Measurements from ENCODE around the gene KBTBD13. TPM values are rescaled to one million over a fixed set of nuclear protein-coding genes. Genes with fewer than 3 reads are reported as not detected.
"Not testable (repeated sequence)": the region's sequence is repeated elsewhere in the genome, so short reads cannot be mapped to it uniquely, and the experiment has no call there.

Gene KBTBD13
- total RNA-seq (2014; rRNA removed; shearing (Covaris generic)), result not detected in 2 replicates
- not detected in 2 replicates for polyA plus RNA-seq (2015; cell fraction: cytosol; rRNA removed)
- polyA plus RNA-seq (2015; cell fraction: nucleus; rRNA removed), result not detected in 2 replicates

DNA sequence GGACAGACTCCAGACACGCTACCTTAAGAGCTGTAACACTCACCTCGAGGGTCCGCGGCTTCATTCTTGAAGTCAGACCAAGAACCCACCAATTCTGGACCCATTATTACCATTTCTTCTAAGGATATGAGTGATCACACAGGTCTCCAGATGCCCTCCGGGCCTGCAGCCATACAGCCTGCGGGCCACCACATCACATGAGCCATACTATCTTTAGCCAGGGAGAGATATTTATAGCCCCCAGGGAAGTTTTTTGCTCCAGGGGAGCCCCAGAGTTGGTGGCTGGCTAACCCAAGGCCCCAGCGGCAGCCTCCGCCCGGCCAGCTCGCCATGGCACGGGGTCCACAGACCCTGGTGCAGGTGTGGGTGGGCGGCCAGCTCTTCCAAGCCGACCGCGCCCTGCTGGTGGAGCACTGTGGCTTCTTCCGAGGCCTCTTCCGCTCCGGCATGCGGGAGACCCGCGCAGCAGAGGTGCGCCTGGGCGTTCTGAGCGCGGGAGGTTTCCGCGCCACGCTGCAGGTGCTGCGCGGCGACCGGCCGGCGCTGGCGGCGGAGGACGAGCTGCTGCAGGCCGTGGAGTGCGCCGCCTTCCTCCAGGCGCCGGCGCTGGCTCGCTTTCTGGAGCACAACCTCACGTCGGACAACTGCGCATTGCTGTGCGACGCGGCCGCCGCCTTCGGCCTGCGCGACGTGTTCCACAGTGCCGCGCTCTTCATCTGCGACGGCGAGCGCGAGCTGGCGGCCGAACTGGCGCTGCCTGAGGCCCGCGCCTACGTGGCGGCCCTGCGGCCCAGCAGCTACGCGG lies at the start of gene KBTBD13:
KBTBD13 (plus strand) TSS at position 261 of the 805 bp plus-strand sequence; CDS start at position 331, 70 bp downstream.
- in situ Hi-C loops (cut with HindIII; ENCODE audit: low pct_unique_long_range_greater_than_20kb, low sequenced_read_pairs), result no loop called here
- no peak for DNase-seq (ENCODE audit: low read depth, low spot score)

DNA sequence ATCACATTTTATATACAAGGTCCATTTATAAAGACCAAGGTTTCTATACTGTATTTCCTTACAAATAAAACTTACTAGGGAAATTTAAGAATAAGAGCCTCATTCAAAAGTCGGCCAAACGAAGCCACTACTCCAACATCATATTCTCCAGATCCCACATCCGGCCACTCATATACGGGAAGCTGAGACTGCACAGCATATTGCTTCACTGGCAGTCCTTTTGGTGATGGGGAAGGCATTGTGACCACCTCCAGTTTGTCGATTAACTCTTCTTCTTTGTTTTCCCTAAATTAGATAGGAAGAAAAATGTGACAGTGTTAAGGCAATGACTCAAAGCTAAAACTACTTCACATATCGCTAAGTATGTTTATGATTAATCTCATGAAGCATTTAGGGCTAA lies 49.8 kb upstream of the KBTBD13 start:
- in situ Hi-C loops (cut with HindIII; ENCODE audit: low pct_unique_long_range_greater_than_20kb, low sequenced_read_pairs), result no loop called here
- peak; percentile 38 for DNase-seq (ENCODE audit: low read depth, low spot score)

DNA sequence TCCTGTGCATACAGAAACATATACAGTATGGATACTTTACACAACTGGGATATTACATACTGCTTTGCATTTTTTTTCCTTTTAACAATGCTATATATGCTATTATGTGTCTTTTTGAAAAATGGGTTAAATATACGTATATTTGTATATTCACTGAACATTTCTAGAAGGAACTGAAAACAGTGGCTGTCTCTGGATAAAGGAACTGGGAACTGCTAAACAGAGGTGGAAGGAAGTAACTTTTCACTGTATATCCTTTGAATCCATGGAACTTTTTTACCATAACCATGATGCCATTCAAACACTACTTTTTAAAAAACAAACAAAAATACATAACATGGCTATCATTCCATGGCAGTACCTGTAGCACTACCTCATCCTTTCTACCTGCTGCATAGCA lies 49.0 kb upstream of the KBTBD13 start:
- DNase-seq (ENCODE audit: low read depth, low spot score), result no peak
- in situ Hi-C loops (cut with HindIII; ENCODE audit: low pct_unique_long_range_greater_than_20kb, low sequenced_read_pairs), result no loop called here

DNA sequence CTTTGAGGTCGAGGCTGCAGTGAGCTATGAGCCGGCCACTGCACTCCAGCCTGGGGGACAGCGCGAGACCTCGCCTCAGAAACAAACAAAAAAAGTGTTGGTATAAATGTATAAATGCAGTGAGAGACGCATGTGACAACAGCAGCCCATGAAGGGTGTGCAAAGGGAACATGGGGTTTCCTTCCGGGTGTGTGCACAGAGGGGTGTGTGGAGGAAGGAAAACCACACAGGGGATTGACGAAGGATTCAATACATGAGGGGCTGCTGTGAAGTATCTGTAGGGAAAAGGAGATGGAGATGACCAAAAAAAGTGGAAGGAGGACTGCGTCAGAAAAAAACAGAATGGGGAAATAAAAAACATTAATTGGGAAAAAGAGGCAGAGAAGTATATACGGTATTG lies 48.2 kb upstream of the KBTBD13 start:
- in situ Hi-C loops (cut with HindIII; ENCODE audit: low pct_unique_long_range_greater_than_20kb, low sequenced_read_pairs), result no loop called here
- no peak for DNase-seq (ENCODE audit: low read depth, low spot score)

DNA sequence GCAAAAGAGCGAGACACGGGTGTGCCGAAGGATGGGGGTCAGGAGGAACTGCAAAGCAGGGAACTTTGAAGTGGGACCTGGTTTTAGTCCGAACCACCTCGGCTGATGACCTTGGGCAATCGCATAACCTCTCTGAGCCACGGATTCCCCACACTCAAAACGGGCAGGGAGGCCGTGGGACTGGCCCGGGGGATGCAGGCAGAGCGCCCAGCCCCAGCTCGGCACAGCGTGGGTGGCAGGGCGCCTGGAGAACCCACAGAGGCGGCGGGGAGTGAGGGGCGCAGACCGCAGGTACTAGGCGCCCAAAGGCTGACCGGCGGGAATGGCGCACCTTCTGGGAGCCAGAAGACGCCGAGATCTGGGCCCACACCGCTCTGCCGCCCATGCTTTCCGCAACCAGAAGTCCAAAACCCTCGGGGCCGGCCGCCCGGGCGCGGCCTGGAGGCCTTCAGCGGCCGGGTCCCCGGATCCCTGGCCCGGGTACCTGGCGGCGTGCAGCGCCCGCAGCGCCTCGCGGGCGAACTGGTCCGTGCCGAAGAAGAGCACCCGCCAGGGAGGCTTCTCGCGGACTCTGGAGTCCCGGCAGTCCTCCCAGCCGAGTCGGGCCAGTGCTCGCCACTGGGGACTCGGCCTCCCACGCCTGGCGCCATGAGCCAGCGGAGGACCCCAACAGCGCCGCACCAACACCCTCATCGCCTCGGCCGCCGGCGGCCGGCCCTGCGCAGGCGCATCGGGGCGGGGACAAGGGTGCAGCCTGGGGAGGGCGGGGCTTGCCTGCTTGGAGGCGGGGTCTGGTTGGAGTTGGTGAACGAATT lies 47.4 kb upstream of the KBTBD13 start, which contains the start of gene MTFMT:
MTFMT (minus strand) TSS at position 719 of the 815 bp plus-strand sequence; CDS start at position 693, 26 bp downstream.
- peak; percentile 79 for DNase-seq (ENCODE audit: low read depth, low spot score)
- in situ Hi-C loops (cut with HindIII; ENCODE audit: low pct_unique_long_range_greater_than_20kb, low sequenced_read_pairs), result no loop called here

DNA sequence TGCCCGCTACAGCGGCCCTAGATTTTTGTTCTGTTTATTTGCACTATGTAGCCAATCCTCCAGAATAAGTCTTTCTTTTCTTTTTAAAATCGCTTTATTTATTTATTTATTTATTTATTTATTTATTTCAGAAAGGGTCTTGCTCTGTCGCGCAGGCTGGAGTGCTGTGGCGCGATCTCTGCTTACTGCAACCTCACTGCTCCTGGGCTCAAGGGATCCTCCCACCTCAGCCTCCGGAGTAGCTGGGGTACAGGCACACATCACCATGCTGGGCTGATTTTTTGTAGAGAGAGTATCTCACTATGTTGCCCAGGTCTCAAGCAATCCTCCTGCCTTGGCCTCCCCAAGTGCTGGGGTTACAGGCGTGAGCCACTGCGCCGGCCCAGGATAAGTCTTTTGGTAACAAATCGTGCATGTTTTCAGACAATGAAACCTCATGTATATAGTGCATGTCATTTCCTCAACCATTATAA lies 46.8 kb upstream of the KBTBD13 start:
- DNase-seq (ENCODE audit: low read depth, low spot score), result no peak
- in situ Hi-C loops (cut with HindIII; ENCODE audit: low pct_unique_long_range_greater_than_20kb, low sequenced_read_pairs), result no loop called here

DNA sequence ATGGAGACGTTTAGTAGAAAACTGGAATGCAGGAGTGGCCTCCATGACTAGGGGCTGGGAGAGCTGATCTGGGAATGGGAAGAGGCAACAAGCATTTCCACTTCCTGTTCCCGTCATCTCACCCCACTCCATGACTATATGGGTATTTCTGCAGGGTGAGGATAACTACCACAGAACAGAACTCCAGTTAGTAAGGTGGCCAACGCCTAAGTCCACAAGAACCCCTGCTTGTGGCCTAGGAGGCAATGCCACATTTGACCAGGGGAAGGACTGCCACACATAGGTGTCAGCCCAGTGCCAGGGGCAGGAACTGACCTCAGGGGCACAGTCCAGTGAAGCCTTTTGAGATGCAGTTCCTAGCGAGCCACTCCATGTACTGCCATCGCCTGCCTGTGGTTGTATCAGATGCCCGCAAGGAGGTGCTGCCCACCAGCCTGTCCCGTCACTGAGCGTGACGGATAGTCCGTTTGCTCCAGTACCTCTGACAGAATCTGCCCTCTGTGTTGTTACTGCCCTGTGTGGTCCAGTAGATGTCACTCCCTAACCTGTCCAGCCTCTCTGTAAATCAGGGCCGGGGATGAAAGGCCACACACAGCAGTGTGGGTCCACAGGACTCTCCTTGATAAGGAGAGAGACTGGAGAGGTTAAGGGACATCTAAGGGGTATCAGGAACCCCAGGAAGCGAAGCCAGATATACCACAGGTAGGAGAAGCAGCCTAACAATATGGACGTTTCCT lies 43.6 kb upstream of the KBTBD13 start:
- peak; percentile 92 for DNase-seq (ENCODE audit: low read depth, low spot score)
- in situ Hi-C loops (cut with HindIII; ENCODE audit: low pct_unique_long_range_greater_than_20kb, low sequenced_read_pairs), result no loop called here

DNA sequence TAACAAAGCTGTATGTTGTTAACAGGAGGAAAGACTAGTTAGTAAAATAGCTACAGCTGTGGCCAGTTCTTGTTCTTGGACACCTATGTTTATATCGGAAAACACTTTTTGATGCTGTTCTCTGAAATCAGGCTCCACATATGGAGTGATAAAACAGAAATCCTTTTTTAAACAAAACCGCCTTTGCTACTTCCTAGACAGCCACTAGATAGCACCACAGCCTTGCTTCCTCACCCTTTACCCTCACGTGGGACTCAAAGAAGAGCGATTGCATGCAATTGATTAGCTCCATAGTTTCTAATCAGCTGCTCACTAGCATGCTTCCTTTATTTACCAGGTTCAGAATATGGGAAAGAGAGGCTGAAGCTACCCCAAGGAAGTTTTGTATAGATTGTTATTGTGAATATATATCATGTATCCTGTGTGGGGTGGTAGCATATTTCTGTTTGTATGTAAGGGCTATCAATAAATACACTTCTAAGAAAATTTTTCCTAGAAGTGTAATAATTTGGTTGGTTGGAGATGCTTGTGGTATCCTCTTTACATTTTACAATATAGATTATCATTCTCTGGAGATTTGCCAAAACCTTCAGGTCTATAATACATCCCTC lies 42.8 kb upstream of the KBTBD13 start:
- in situ Hi-C loops (cut with HindIII; ENCODE audit: low pct_unique_long_range_greater_than_20kb, low sequenced_read_pairs), result no loop called here
- DNase-seq (ENCODE audit: low read depth, low spot score), result peak; percentile 66

DNA sequence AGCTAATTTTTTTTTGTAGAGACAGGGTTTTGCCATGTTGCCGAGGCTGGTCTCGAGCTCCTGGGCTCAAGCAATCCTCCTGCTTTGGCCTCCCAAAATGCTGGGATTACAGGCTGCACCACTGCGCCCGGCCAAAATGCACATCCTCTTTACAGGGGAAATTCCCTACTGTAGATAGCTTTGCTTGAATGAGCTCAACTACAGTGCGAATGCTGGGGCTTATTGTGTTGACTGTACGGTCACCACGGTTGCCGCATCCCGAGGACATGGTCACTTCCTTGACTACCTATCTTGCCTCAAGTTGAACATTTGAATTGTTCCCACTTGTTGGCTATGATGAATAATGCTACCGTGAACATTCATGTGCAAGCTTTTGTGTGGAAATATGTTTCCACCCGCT lies 41.8 kb upstream of the KBTBD13 start:
- in situ Hi-C loops (cut with HindIII; ENCODE audit: low pct_unique_long_range_greater_than_20kb, low sequenced_read_pairs), result no loop called here
- DNase-seq (ENCODE audit: low read depth, low spot score), result no peak

DNA sequence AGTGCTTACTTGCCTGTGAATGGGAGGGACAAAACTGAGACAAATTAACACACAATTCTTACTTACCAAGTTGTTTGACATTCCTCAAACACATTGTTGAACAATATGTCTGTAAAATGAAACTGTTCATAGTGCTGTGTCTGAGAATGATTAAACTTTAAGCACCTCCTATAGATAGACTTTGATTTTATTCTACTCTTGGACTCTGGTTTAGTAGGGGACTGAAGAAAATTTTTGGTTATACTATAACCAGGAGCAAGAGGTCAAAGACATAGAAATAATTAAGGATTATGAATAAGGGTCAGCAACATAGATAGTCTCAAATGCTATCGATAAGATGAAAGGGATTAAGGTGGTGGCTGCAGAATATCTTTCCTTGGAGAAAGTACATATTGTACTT lies 39.2 kb upstream of the KBTBD13 start:
- in situ Hi-C loops (cut with HindIII; ENCODE audit: low pct_unique_long_range_greater_than_20kb, low sequenced_read_pairs), result no loop called here
- no peak for DNase-seq (ENCODE audit: low read depth, low spot score)

DNA sequence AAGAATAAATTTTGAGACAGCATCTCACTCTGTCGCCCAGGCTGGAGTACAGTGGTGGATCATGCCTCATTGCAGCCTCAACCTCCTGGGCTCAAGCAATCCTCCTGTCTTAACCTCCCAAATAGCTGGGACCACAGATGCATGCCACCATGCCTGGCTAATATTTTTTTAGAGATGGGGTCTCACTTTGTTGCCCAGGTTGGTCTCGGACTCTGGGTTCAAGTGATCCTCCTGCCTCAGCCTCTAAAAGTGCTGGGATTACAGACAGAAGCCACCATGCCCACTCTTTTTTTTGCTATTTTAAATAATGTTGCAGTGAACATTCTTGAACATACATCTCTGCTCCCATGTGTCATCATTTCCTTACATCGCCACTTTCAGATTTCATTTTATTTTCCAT lies 38.1 kb upstream of the KBTBD13 start:
- no peak for DNase-seq (ENCODE audit: low read depth, low spot score)
- in situ Hi-C loops (cut with HindIII; ENCODE audit: low pct_unique_long_range_greater_than_20kb, low sequenced_read_pairs), result no loop called here

DNA sequence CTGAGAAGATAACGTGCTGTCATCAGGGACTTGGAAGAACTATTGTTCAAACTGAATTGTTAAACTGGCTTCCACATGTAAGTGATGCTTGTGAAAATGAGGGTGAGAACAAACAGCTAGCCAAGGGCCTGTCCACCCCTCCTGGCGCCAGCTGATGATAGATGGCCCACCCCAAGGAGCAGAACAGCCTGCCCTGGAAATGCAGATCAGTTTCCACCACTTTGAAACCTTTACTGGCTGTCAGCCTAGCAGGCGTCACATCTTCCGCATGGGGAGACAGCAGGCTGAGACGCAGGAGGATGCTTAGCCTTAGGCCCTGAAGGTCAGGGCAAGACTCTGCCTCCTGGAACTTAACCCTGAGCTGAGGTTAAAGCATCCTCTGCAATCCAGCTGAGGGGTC lies 37.7 kb upstream of the KBTBD13 start:
- in situ Hi-C loops (cut with HindIII; ENCODE audit: low pct_unique_long_range_greater_than_20kb, low sequenced_read_pairs), result no loop called here
- DNase-seq (ENCODE audit: low read depth, low spot score), result no peak

DNA sequence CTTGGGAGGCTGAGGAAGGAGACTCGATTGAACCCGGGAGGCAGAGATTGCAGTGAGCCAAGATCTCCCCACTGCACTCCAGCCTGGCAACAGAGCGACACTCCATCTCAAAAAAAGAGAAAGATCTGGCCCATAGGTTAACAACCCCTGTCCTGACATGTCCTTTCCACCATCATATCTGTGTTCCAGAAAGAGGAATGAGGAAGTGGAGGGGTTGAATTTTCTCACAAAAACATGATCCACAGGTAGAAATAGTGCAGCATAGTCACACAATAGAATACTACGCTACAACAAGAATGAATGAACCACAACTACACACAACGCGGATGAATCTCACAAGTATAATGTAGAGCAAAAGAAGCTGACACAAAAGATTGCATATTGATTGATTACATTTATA lies 36.1 kb upstream of the KBTBD13 start:
- in situ Hi-C loops (cut with HindIII; ENCODE audit: low pct_unique_long_range_greater_than_20kb, low sequenced_read_pairs), result no loop called here
- DNase-seq (ENCODE audit: low read depth, low spot score), result no peak

DNA sequence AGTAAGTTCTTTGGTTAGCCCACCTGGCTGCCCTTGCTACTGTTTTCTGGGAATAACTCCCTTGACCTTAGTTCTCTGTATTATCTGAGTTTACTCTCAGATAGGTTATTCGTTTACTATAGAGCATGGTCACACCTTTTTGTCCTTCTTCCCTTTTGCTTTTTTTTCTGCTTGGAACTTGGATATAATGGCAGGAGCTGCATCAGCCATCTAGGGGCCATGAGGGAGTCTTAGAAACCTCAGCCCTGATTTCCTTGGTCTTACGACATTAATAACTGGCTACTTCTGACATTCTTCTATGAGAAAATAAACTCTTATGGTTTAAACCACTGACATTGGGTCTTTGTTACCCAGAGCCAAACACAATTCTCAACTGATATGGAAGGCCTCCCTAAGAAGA lies 34.8 kb upstream of the KBTBD13 start:
- in situ Hi-C loops (cut with HindIII; ENCODE audit: low pct_unique_long_range_greater_than_20kb, low sequenced_read_pairs), result no loop called here
- no peak for DNase-seq (ENCODE audit: low read depth, low spot score)

DNA sequence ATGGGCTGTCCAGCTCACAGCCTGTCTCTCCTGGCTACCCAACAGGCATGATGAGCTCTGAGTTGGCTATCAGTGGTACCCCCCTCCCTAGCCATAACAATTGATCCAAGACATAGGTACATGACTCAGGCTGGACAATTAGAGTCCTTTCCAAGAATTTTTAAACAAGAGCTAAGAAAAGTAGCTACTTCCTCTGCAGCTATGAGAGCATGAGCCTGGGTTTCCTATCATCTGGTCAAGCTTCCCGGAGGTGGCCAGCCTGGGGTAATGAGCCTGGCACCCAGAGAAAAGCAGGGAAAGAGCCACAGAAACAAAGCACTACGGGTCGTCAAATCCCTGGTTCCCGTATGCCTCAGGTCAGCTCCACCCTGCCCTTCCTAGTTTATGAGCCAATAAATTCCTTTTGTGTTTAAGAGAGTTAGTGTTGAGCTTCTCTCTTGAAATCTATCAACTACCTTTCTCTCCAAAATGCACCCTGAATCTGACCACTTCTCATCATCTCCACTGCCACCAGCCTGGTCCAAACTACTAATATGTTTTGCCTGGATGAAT lies 33.7 kb upstream of the KBTBD13 start:
- DNase-seq (ENCODE audit: low read depth, low spot score), result no peak
- in situ Hi-C loops (cut with HindIII; ENCODE audit: low pct_unique_long_range_greater_than_20kb, low sequenced_read_pairs), result no loop called here

DNA sequence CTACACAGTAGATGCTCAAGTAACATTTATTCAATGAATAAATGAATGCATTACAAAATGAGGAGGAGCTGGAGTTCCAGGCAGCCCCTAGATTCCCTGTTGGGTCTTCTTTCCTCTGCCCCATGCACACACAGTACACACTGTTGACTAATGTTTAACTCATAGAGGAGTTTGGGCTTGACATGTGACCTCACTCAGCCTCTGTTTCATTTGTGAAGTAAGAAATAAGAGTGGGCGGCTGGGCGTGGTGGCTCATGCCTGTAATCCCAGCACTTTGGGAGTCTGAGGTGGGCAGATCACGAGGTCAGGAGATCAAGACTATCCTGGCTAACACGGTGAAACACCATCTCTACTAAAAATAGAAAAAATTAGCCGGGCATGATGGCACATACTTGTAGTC lies 32.3 kb upstream of the KBTBD13 start:
- in situ Hi-C loops (cut with HindIII; ENCODE audit: low pct_unique_long_range_greater_than_20kb, low sequenced_read_pairs); DNase-seq (ENCODE audit: low read depth, low spot score): not testable (repeated sequence)
